ENCODE results near the gene KLRG1. TPM values are rescaled to one million over a fixed set of nuclear protein-coding genes. Genes with fewer than 3 reads are reported as not detected.

Gene KLRG1
- total RNA-seq, 4 donors from 2014 or later = 1.0 to 29.7 (median 1.6) TPM; not detected in 1

DNA sequence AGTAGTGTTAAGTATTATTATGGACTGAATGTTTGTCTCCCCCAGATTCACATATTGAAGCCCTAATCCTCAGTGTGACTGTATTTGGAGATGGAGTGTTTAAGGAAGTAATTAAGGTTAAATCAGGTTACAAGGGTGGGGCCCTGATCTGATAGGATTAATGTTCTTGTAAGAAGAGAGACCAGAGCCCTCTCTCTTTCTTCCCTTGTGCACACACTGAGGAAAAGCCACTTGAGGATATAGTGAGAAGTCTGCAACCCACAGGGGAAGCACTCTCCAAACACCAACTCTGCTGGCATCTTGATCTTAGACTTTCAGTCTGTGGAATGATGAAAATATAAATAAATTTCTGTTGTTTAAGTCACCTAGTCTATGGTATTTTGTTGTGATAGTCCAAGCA, 2.2 kb upstream of the KLRG1 start:
- H3K4me3 ChIP-seq = no peak overlapping the region
- no peaks in the 10 kb centered on the region for H3K9me3 ChIP-seq
- TF ChIP-seq CTCF (IDR thresholded peaks at IDR 0.05) = no peak
- no peak for TF ChIP-seq POLR2A (IDR thresholded peaks at IDR 0.05)
- H3K27me3 ChIP-seq = no peaks in the 10 kb centered on the region
- DNase-seq = no peak
- no peaks in the 10 kb centered on the region for H3K4me1 ChIP-seq
- no peak overlapping the region for H3K27ac ChIP-seq
- H3K36me3 ChIP-seq = no peaks in the 10 kb centered on the region

GRCh38 chr12:8987685-8988084, 1.7 kb upstream of the KLRG1 start:
- DNase-seq = no peak
- Histone ChIP-seq H3K27ac (no peak overlapping the region), H3K4me3 (no peak overlapping the region), H3K9me3 (no peaks in the 10 kb centered on the region), H3K27me3 (no peaks in the 10 kb centered on the region), H3K36me3 (no peaks in the 10 kb centered on the region), H3K4me1 (no peaks in the 10 kb centered on the region)
- no peak for TF ChIP-seq POLR2A (IDR thresholded peaks at IDR 0.05)
- no peak for TF ChIP-seq CTCF (IDR thresholded peaks at IDR 0.05)

GRCh38 chr12:8991371-8992345, 2.3 kb downstream of the KLRG1 start:
- Histone ChIP-seq H3K27ac (peak overlapping the region in 1 of 4 donors; percentile 10), H3K36me3 (no peaks in the 10 kb centered on the region), H3K4me3 (no peak overlapping the region), H3K9me3 (no peaks in the 10 kb centered on the region), H3K27me3 (no peaks in the 10 kb centered on the region), H3K4me1 (no peaks in the 10 kb centered on the region)
- TF ChIP-seq CTCF (IDR thresholded peaks at IDR 0.05) = no peak
- no peak for TF ChIP-seq POLR2A (IDR thresholded peaks at IDR 0.05)
- DNase-seq = no peak

GRCh38 chr12:8993827-8994226, 4.5 kb downstream of the KLRG1 start:
- no peak for DNase-seq
- Histone ChIP-seq H3K36me3 (no peaks in the 10 kb centered on the region), H3K9me3 (no peaks in the 10 kb centered on the region), H3K27me3 (no peaks in the 10 kb centered on the region), H3K4me3 (no peak overlapping the region), H3K4me1 (no peaks in the 10 kb centered on the region), H3K27ac (peak overlapping the region in 1 of 4 donors; percentile 7)
- TF ChIP-seq POLR2A (IDR thresholded peaks at IDR 0.05) (no peak), CTCF (IDR thresholded peaks at IDR 0.05) (no peak)

DNA sequence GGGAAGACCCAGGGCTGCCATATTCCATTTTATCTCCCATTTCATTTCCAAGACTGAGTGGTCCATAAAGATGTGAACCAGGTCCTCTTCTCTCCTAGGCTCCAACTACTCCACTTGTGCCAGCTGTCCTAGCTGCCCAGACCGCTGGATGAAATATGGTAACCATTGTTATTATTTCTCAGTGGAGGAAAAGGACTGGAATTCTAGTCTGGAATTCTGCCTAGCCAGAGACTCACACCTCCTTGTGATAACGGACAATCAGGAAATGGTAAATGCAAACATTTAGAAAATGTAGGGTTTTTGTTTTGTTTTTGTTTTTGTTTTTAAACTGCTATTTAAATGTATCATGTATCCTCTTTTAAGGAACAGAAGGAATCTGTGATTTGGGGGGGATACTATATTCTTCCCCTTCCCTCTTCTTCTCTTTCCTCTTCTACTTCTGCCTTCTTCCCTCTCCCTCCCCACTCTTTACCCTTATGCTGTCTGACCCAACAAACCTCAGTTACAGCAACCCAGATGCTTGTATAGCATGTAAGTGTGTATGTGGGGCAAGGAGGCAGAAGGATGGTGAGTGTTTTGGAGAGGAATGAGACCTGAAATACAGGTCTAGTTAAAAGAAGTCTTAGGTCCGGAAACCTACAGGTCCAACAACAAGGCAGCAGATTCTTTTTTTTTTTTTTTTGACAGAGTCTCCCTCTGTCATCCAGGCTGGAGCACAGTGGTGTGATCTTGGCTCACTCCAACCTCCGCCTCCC, 5.9 kb downstream of the KLRG1 start:
- Histone ChIP-seq H3K27ac (no peak overlapping the region), H3K4me3 (no peak overlapping the region)
- DNase-seq = no peak

More for the DNA sequence above, 5.9 kb downstream of the KLRG1 start:
- TF ChIP-seq CTCF (IDR thresholded peaks at IDR 0.05) = no peak
- TF ChIP-seq POLR2A (IDR thresholded peaks at IDR 0.05) = no peak
- no peaks in the 10 kb centered on the region for H3K4me1 ChIP-seq
- no peaks in the 10 kb centered on the region for H3K27me3 ChIP-seq
- H3K36me3 ChIP-seq = no peaks in the 10 kb centered on the region
- H3K9me3 ChIP-seq = no peaks in the 10 kb centered on the region
